ENCODE measurements around the gene PTPRN2.
"Not testable (repeated sequence)": the region's sequence is repeated elsewhere in the genome, so short reads cannot be mapped to it uniquely, and the experiment has no call there.

The PTPRN2 gene

GRCh38 chr7:158419238-158419785, 168.3 kb downstream of the PTPRN2 start:
- DNase-seq (ENCODE audit: low spot score), result no peak

- DNase-seq (ENCODE audit: low spot score), result not testable (repeated sequence)
Observed at GRCh38 chr7:158418395-158418794, 169.2 kb downstream of the PTPRN2 start.

DNA sequence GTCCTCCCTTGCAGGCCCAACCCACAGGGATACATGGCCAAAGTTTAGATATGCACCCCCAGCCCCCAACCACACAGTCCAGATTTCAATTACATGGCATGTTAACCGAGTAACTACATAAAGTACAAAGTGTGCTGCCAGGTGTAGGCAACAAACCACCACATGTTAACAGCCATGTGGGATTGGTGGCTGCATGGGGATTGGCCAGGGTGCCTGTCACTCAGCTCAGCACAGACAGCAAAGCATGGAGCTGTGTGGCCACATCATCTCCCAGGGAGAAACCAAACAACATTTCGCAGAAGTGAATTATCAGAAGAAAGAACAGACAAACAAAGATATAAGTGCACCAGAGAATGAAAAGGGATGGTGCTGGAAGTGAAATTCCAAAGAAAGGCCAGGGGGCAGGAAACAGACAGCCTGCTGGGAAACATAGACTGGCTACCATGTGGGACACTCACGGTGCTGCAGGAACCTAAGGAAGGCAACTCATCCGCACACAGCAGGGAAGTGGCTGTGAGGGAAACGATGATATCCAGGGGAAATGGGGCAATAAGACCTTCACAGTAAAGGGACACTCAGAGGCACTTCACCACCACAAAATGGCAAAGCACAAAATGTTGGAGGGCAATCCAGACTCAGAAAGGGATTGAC, 171.2 kb downstream of the PTPRN2 start:
- no peak for DNase-seq (ENCODE audit: low spot score)

DNA sequence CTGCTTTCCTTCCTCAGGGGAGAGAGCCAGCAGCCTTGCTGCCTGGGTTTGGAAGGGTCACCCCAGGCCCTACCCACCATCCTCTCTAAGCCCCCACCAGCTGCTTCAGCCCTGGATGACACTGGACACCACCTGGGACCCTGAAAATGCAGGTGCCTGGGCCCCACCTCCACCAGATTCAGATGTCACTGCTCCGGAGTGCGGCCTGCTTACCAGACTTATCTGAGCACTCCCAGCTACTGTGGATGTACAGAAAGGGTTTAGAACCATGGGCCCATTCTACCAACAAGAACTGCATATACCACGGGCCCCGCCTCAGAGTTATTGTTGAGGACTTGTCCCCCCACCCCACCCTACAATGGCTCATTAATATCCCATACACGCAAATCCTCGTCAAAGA, 172.3 kb downstream of the PTPRN2 start:
- DNase-seq (ENCODE audit: low spot score), result no peak

GRCh38 chr7:158414486-158414961, 173.1 kb downstream of the PTPRN2 start:
- no peak for DNase-seq (ENCODE audit: low spot score)

- no peak for DNase-seq (ENCODE audit: low spot score)
Observed at GRCh38 chr7:158414002-158414401, 173.6 kb downstream of the PTPRN2 start.

DNA sequence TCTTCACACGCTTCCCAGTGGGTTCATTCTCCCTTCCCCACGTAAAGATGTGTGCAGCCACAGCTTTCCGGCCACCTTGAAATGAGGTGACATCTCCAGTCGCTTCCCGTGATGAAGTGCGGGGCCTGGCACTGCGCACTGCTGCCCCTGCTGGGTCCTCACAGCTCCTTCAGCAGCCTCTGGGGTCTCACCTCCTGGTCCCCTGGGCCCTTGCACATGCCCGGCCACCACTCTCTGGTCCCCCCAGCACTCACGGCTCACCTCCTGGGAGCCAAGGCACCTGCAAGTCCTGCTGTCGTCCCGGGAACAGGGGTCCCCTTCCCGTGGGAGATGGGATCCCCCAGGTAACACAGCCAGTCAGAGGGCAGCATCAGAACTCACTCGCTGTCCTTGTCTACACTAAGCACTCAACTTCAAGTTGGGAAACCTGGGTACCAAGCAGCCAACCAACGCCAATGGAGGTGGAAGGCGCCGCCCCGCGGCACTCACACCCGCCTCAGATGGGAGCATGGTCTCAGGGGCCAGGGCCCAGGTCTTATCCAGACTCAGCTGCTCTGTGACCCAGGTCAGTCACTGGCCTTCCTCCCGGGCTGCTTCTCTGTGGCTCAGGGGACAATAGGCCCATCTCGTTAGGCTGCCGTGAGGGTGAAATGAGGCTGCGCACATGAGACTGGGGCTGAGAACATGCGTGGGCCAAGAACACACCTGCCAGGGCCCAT, 176.2 kb downstream of the PTPRN2 start:
- no peak for DNase-seq (ENCODE audit: low spot score)

DNA sequence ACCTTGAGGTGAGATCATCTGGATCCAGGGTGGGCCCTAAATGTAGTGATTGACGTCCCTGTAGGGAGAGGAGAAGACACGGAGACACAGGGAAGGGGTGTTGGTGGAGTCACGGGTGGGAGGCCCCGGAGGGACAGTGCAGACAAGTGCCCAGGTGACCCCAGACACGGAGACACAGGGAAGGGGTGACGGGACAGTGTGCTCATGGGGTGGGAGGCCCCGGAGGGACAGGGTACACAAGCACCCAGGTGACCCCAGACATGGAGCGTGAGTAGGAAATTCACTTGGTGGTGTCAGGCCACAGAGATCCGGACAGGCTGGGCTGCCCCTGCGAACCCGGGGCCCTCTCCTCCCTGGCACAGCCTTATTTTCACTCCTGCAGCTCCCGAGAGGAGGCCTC, 176.9 kb downstream of the PTPRN2 start:
- DNase-seq (ENCODE audit: low spot score), result no peak

- DNase-seq (ENCODE audit: low spot score), result no peak
Observed at GRCh38 chr7:158409816-158410330, 177.8 kb downstream of the PTPRN2 start.

GRCh38 chr7:158409120-158409519, 178.5 kb downstream of the PTPRN2 start:
- no peak for DNase-seq (ENCODE audit: low spot score)

DNA sequence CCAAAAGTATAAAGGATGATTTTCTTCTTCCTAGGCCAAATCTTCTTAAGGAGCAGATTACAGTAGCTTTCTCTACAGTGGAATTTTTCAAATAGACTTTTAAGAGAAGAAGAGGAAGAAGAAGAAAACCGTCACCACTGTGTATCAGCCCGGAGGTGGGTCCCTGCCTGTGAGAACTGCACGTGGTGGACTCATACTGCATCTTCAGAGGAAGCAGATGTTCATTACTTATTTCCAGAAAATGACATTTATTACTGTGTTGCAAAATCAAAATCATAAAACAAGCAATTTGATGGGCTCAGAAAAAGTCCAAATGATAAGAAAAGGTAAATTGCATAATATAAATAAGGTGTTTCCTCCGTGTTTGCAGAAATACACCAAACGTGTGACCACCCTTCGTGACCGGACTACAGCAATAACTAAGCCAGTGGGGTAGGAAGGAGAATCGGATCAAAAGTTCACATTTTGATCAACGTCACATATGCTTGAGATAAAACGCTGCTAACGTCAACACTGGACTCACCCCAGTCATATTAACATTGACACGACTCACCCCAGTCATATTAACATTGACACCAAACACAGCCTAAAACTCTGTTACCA, 179.2 kb downstream of the PTPRN2 start:
- no peak for DNase-seq (ENCODE audit: low spot score)

DNA sequence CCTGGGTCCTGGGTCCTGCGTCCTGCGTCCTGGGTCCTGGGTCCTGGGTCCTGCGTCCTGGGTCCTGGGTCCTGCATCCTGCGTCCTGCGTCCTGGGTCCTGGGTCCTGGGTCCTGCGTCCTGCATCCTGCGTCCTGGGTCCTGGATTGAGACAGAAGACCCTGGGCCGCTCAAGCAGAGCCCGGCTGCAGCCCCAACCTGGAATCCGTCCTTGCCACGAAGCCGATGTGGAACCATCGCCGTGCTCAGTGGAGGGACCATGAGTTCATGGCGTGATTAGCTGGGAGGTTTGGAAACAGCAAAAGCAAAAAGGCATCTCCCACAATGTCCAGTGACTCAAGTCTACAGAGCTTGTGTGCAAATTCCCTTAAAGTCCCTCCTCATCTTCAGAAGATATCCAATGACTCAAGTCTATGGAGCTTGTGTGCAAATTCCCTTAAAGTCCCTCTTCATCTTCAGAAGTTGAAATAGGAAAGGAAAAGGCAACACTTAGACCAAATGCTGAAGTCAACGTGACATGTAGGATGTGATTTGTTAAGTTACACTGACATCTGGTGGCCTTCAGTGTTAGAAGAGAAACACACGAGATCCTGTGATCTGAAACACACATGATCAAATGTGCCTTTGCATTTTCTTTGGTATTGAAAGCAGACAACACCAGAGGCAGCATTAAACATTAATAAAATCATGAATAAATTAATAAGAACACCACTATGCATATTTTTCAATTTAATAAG, 179.9 kb downstream of the PTPRN2 start:
- DNase-seq (ENCODE audit: low spot score), result no peak

GRCh38 chr7:158406801-158407200, 180.8 kb downstream of the PTPRN2 start:
- DNase-seq (ENCODE audit: low spot score), result no peak

GRCh38 chr7:158406364-158406763, 181.3 kb downstream of the PTPRN2 start:
- no peak for DNase-seq (ENCODE audit: low spot score)

DNA sequence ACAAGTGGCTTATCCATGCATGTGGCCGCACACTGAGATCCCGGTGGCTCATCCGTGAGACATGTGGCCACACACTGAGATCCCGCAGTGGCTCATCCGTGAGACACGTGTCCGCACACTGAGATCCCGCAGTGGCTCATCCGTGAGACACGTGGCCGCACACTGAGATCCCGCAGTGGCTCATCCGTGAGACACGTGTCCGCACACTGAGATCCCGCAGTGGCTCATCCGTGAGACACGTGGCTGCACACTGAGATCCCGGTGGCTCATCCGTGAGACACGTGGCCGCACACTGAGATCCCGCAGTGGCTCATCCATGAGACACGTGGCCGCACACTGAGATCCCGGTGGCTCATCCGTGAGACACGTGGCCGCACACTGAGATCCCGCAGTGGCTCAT, 181.9 kb downstream of the PTPRN2 start:
- not testable (repeated sequence) for DNase-seq (ENCODE audit: low spot score)

DNA sequence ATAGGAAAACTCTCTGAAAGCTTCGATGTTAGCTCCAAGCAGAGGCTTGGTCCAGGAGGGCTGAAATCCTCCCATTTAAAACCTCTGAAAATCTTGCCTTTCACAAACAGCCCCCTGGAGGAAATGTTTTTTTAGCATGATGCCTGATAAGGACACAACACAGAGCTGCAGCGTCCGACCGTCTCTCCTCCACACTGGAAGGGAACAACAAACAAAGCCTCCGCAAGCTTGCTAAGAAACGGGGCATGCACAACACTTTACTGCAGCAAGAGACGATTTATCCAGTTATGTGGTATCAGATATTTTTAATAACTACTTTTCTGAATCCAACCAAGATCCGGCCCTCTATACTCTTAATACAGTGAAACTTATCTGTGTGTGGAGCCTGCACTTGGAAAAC, 182.3 kb downstream of the PTPRN2 start:
- DNase-seq (ENCODE audit: low spot score), result no peak

GRCh38 chr7:158404031-158404761, 183.4 kb downstream of the PTPRN2 start:
- DNase-seq (ENCODE audit: low spot score), result no peak

DNA sequence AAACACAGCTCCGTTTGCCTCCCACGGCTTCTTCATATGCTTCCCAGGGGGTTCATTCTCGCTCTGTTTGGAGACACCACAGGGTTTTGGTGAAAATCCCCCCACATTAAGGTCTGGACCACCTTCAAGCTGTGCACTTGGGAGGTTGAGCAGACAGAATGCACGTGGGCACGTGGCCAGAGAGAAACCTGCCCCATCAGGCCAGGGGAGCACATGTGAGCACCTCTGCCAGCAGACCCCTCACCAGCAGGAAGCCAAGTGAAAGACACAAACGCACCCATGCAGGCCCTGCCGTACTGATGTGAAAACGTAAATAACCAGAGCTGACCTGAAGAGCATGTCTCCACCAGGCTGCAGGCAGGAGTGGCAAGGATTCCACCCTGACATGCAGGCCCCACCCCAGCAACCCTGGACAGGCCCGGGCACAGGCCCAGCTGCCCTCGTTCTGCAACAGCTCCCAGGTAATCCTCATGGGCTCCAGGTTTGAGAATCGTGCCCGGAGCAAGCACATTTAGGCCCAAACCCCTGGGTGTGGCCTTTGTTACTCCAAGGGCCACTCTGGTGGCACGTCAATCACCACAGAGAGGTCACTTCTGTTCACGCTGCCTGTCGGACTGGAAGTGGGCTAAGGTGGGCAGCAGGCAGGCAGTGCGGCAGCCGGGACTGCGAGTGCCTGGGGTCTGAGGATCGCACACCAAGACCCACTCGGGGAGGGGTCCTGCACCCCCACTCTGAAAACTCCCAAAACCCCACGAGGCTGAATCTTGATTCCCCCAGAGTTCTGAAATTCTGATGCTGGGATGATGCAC, 184.4 kb downstream of the PTPRN2 start:
- no peak for DNase-seq (ENCODE audit: low spot score)

GRCh38 chr7:158402471-158402870, 185.2 kb downstream of the PTPRN2 start:
- DNase-seq (ENCODE audit: low spot score), result no peak

DNA sequence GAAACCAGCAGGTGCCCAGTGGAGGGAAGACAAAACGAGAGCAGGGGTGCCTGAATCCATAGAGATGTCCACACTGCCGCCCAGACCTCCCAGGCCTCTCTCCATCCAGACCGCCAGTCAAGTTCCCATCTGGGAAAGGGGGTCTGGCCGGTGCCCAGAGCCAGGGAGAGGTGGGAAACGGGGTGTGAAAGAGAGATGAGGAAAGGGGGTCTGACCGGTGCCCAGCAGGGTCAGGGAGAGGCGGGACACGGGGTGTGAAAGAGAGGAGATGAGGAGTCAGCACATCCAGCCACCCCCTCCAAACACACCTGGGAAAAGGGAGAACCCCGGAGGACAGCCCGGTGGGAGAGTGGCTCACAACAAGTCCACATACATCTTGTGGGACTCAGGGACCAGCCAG, 185.8 kb downstream of the PTPRN2 start:
- DNase-seq (ENCODE audit: low spot score), result no peak
